GM19023 (cell line): Measurements from ENCODE around the gene STK40.

ENCODE experiments used
- ATAC-seq: cut with Tn5 transposase; IDR thresholded peaks from one replicate; pipeline ENCODE4 v1.9.1; 2021; ENCODE audit warnings: mild to moderate bottlenecking, moderate library complexity; ENCODE audit not compliant: unreplicated experiment

STK40 gene, protein sequence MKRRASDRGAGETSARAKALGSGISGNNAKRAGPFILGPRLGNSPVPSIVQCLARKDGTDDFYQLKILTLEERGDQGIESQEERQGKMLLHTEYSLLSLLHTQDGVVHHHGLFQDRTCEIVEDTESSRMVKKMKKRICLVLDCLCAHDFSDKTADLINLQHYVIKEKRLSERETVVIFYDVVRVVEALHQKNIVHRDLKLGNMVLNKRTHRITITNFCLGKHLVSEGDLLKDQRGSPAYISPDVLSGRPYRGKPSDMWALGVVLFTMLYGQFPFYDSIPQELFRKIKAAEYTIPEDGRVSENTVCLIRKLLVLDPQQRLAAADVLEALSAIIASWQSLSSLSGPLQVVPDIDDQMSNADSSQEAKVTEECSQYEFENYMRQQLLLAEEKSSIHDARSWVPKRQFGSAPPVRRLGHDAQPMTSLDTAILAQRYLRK

GRCh38 chr1:36385410-36386264 lies at the start of gene STK40:
Gene STK40, minus strand, starts transcription at chr1:36385924. Its CDS starts 24,592 bp downstream, at chr1:36361332.
- ATAC-seq, result peak; percentile 90

GRCh38 chr1:36433102-36433501 lies 47.4 kb upstream of the STK40 start:
- no peak for ATAC-seq

DNA sequence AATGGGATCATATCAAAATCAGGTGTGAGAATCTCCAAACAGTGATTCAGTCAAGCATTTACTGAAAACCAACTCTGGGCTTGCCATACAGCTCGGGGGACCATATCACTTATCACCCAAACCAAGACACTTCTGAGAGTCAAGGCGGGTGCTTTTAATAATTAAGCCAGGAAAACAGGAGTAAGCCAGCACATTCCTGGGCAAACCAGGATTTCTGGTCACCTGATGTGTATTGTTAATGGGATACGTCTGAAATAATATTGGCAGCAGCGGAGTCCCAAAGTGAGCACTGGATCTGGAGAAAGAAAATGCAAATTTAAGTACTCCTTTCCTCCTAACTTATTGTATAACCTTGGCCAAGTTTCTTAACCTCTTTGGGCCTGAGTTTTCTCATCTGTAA lies 46.9 kb upstream of the STK40 start:
- ATAC-seq, result no peak

GRCh38 chr1:36425791-36426190 lies 40.1 kb upstream of the STK40 start:
- ATAC-seq, result no peak

DNA sequence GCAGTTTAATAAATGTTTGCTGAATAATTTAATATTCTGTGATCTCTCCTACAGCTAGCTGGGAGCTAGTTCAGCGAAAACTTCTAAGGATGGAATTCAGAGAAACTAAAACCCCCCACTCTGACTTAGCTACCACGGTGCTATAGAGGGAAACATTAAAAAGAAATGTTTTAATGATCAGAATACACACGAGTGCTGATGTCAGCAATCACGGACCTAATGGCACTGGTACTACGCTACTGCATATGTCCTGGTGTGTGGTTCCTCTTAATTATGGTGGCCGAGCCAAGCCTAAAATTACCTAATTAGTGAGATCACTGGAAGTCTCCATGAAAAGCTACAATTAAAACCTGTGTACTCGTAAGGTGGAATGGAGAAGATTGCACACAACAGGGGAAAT lies 35.9 kb upstream of the STK40 start:
- ATAC-seq, result no peak

DNA sequence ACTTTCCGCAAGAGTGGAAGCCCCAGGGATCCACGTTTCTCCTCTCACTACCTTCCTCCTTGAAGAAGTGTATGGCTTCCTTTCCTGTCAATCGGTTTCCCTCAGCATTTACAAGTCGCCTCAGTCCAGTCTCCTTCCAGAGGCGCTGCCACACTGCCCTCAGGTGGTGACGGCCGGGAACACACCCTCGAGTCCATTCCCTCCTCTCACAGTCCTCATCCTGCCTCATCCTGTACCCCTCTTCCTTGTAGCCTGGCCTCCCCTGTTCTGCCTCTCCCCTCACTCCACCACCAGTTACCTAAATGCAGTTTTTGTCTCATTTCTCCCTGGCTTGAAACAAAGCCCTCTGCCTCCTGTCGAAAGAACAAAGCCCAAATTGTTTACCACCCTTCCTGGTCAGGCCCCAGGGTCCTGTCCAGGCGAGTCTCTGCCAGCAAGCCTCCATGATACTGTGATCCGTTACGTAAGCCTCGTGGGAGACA lies 35.2 kb upstream of the STK40 start:
- ATAC-seq, result no peak

DNA sequence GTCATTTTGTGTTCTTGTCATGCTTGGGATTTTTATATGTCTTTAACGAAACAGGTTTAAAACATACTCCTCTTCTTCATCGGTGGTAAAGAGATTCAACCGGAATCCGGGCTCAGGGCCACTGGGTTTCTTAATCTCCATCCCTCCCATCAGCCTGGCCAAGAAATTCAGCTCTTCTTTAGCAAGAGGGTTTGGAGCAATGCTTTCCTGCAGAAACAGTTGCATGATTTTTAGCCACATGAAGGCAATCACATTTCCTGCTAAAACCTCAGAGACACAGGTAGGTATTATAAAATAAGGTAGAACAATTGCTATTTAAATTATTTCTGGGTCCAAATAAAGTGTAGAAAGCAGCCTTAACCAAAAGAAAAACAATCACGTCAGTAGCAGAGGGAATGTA lies 34.7 kb upstream of the STK40 start:
- no peak for ATAC-seq

DNA sequence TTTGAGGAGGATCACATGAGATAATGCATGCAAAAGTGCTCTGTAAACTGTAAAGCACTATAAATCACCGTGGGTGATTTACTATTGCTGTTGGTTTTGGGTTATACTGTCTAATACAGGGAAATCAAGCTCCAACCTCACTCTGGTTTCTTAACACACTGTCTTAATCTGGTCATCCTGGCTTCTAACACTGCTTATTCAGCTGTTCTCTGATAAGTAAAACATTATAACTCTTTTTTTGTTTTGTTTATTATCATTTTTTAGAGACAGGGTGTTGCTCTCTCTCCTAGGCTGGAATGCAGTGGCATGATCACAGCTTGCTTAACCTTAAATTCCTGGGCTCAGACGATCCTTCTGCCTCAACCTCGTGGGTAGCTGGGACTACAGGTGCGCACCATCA lies 33.8 kb upstream of the STK40 start:
- ATAC-seq, result no peak

DNA sequence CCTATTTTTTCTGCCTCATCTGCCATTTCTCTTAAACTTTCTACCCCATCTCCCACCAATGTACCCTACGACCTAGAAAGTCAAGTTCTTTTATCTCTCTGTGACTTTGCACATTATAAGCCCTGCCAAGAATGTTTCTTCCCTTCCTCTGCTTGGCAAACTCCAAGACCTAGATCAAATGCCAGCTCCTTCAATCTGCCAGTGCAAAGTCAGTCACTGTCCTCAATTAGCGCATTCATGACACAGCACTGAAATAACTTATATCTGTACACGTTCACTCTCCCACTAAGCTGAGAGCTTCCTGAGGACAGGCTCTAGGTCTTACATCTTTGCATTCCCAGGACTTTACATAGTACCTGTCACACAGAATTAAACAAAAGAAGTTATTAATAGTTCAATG lies 33.4 kb upstream of the STK40 start:
- no peak for ATAC-seq

GRCh38 chr1:36417931-36418330 lies 32.2 kb upstream of the STK40 start:
- ATAC-seq, result no peak

DNA sequence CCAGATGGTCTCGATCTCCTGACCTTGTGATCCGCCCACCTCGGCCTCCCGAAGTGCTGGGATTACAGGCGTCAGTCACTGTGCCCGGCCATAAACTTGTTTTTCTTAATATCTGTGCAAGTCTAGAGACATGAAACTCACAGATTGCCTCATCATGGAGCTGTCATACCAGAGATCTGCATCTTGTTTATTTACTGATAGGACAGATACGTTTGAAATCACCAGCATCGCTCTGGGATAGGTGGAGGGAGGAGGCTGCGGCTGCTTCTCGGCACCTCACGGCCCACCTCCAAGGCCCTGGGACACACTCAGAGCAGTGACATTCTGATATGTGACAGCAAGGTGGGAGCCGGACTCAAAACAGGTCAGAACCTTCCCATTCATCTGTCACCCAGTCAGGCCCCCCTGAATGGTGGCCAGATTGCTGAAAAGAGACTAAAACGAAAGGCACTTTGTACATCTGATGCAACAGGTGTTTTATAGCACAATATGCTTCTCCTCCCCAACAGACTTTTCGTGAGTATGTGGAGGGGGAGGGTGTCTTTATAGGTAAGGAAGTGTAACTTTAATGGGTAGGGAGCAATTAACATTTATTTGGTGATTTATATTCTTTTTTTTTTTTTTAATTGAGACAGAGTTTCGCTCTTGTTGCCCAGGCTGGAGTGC lies 30.1 kb upstream of the STK40 start:
- no peak for ATAC-seq

DNA sequence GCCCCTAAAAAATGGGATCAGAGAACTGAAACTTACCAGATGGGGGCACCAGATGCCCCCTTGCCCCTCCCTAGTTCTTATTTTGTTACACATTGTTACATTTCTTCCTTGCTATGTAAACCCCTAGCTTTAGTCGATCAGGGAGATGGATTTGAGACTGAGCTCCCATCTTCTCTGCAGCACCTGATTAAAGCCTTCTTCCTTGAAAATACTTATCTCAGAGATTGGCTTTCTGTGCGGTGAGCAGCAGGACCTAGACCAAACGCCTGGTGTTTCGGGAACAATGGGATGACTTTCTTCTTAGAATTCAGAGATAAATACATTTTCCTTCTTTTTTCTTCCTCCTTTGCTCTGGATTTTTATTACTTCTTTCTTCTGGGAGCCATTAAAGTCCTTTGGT lies 28.7 kb upstream of the STK40 start:
- no peak for ATAC-seq

GRCh38 chr1:36411674-36412648 lies 26.2 kb upstream of the STK40 start:
- no peak for ATAC-seq

GRCh38 chr1:36408479-36408878 lies 22.8 kb upstream of the STK40 start:
- no peak for ATAC-seq

- no peak for ATAC-seq
Measured at GRCh38 chr1:36406440-36406839, 20.7 kb upstream of the STK40 start.

DNA sequence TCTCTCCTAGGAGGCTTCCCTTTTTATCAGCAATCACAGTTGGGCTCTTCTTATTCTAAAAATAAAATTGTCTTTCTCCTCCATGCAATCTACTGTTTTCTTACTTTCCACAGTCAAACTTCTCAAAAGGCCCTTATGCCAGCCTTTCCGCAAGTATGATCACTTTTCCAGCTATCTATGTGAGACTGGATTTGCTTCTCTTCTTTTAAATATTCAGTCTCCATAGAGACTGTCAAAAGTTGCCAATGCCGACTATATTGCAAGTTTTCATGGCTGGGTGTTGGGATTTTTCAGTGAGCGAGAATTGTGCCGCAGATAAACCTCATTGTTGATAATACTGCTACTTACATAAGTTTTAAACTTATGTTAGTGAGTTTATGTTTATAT lies 16.8 kb upstream of the STK40 start:
- ATAC-seq, result no peak

- ATAC-seq, result no peak
Measured at GRCh38 chr1:36401602-36402503, 16.1 kb upstream of the STK40 start.

GRCh38 chr1:36400825-36401601 lies 15.3 kb upstream of the STK40 start:
- ATAC-seq, result no peak

- ATAC-seq, result no peak
Measured at GRCh38 chr1:36400514-36400824, 14.7 kb upstream of the STK40 start.
